Calu3 (cell line): ENCODE measurements around the gene MCTP1. TPM values are rescaled to one million over a fixed set of nuclear protein-coding genes. Genes with fewer than 3 reads are reported as not detected.

Experiments
- BruUV-seq: library from RNA; stranded (reverse); fragments of 400-500 nt; replicated peaks from 2 replicates; lab custom pipeline; 2021; lab: Mats Ljungman, UMichigan
- CTCF ChIA-PET: fragments of 300-600 bp; sonication (Branson Sonifier 250); formaldehyde crosslinking; loops from one replicate; lab custom pipeline; 2022; ENCODE audit warnings: antibody characterized with exemption; lab: Charles Lee
- DNase-seq: peaks from one replicate; pipeline ENCODE4 v3.0.0; 2022
- H3K27ac Mint-ChIP-seq: one replicate; pipeline ENCODE4 v1.8.0; 2022; ENCODE audit warnings: mixed read lengths; ENCODE audit not compliant: unreplicated experiment
- H3K27me3 Mint-ChIP-seq: one replicate; pipeline ENCODE4 v1.8.0; 2022; ENCODE audit warnings: mixed read lengths; ENCODE audit not compliant: unreplicated experiment
- H3K36me3 Mint-ChIP-seq: one replicate; pipeline ENCODE4 v1.8.0; 2022; ENCODE audit warnings: mild to moderate bottlenecking, moderate library complexity, mixed read lengths; ENCODE audit not compliant: insufficient read depth, unreplicated experiment
- H3K4me1 Mint-ChIP-seq: one replicate; pipeline ENCODE4 v1.8.0; 2022; ENCODE audit warnings: mild to moderate bottlenecking, low read depth, mixed read lengths; ENCODE audit not compliant: unreplicated experiment
- H3K4me3 Mint-ChIP-seq: one replicate; pipeline ENCODE4 v1.8.0; 2022; ENCODE audit warnings: mild to moderate bottlenecking, low read depth, moderate library complexity, mixed read lengths; ENCODE audit not compliant: unreplicated experiment
- H3K9me3 Mint-ChIP-seq: one replicate; pipeline ENCODE4 v1.8.0; 2022; ENCODE audit warnings: low read depth, mixed read lengths; ENCODE audit not compliant: unreplicated experiment
- intact Hi-C: fragments of 100-400 bp; cut with micrococcal nuclease; formaldehyde crosslinking; loops from one replicate; pipeline ENCODE4 v1.10.0; 2022; ENCODE audit not compliant: unreplicated experiment
- total RNA-seq: library from RNA; stranded (reverse); gene quantifications from 2 replicates; pipeline ENCODE4 v1.2.3, GENCODE V29; 2022
- TF ChIP-seq, protein P1 (sequence below): fragments of 200-600 bp; IDR thresholded peaks from one replicate; pipeline ENCODE4 v1.8.0; 2022; ENCODE audit warnings: antibody characterized with exemption; ENCODE audit not compliant: unreplicated experiment

Gene MCTP1
- total RNA-seq, 1 experiment from 2014 or later = 28.4 TPM

DNA sequence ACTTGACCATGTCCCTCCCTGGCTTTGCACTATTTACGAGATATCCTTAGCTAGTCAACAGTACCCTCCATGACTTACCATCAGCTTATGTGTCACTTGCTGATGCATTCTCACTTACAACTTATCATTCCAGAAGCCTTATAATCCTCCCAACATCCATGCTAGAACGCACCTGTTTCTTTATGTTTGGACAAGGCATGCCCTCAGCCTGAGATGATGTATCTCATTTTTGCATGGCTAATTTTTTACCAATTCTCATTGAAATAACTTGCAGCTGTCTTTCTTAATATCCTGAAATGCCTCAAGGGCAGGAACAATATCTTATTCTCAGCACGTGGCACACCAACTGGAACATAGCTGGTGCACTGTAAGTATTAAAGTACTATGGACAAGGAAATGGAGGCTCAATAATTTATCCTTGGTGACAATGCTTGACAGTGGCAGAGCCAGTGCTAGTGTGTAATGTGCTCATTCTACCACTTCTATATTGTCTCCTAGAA, 384.8 kb downstream of the MCTP1 start:
- H3K27ac Mint-ChIP-seq = no peak overlapping the region
- no TSS peak for BruUV-seq
- no peaks in the 10 kb centered on the region for H3K9me3 Mint-ChIP-seq
- no peaks in the 10 kb centered on the region for H3K36me3 Mint-ChIP-seq
- H3K4me1 Mint-ChIP-seq = no peaks in the 10 kb centered on the region
- no peak for DNase-seq
- no peak overlapping the region for H3K4me3 Mint-ChIP-seq
- no peaks in the 10 kb centered on the region for H3K27me3 Mint-ChIP-seq
- intact Hi-C loops = no loop called here
- TF ChIP-seq, protein P1, sequence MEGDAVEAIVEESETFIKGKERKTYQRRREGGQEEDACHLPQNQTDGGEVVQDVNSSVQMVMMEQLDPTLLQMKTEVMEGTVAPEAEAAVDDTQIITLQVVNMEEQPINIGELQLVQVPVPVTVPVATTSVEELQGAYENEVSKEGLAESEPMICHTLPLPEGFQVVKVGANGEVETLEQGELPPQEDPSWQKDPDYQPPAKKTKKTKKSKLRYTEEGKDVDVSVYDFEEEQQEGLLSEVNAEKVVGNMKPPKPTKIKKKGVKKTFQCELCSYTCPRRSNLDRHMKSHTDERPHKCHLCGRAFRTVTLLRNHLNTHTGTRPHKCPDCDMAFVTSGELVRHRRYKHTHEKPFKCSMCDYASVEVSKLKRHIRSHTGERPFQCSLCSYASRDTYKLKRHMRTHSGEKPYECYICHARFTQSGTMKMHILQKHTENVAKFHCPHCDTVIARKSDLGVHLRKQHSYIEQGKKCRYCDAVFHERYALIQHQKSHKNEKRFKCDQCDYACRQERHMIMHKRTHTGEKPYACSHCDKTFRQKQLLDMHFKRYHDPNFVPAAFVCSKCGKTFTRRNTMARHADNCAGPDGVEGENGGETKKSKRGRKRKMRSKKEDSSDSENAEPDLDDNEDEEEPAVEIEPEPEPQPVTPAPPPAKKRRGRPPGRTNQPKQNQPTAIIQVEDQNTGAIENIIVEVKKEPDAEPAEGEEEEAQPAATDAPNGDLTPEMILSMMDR = no peak
- CTCF ChIA-PET = no interaction called here

DNA sequence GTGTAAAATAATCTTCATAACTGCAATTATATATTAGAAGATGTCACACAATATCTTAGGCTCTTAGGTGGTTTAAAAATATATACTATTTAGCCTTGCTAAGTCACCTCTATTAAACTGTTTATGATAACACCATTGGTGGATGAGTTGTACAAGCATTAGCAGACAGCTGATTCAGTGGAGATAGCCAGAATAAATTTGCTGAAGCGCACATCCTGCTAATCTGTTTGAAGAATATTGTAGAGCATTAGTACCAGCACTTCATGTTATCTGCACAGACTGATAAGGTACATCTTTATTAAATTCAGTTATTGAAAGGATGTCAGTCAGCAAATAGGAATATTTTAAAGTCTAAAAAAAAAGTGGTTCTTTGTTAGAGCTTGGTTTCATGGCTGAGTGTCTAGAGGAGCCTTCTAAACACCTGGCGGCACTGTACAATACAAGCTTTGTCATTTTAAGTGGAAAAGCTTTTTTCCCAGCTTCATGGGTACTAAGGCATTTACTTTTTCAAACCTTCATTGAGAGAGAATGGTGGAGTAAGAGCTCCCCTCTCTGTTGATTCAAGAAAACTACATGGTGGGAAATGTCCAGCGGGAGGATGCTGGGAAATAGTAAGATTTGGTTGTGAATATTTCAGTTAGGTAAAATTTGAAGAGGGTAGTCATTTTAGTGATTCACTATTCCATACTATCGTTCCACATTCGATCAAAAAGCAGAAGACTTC, 391.3 kb downstream of the MCTP1 start:
- CTCF ChIA-PET = interaction anchor here (1.0 kb wide), 1 partner anchor 369 kb away, joined by 3 read pairs; no protein-coding TSS in a partner anchor
- peaks cover 8% of the 10 kb centered on the region for H3K4me1 Mint-ChIP-seq
- H3K4me3 Mint-ChIP-seq = no peak overlapping the region
- no TSS peak for BruUV-seq
- TF ChIP-seq, protein P1 = no peak
- H3K9me3 Mint-ChIP-seq = no peaks in the 10 kb centered on the region
- H3K27ac Mint-ChIP-seq = no peak overlapping the region
- H3K36me3 Mint-ChIP-seq = no peaks in the 10 kb centered on the region
- H3K27me3 Mint-ChIP-seq = no peaks in the 10 kb centered on the region
- intact Hi-C loops = no loop called here
- DNase-seq = no peak

DNA sequence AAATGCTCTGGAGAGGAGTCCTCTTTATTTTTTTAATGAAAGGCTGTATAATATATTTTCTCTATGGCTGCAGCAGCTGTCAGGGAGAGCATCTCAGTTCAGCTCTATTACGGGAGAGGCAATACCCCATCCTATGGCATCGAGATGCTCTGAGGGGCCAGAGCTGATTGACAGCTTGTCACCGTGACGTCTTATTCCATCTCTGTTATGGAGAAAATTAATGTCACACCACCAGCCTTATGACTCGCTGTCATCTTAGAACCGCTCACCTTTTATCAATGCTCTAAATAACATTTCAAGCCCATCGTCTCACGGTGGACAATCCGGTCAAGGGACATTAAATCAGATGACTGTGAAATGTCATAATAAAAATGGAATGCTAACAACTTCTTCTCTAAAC, 392.9 kb downstream of the MCTP1 start:
- TF ChIP-seq, protein P1 = no peak
- H3K4me1 Mint-ChIP-seq = peaks cover 8% of the 10 kb centered on the region
- CTCF ChIA-PET = no interaction called here
- BruUV-seq = no TSS peak
- H3K4me3 Mint-ChIP-seq = no peak overlapping the region
- DNase-seq = no peak
- H3K9me3 Mint-ChIP-seq = no peaks in the 10 kb centered on the region
- H3K36me3 Mint-ChIP-seq = no peaks in the 10 kb centered on the region
- H3K27ac Mint-ChIP-seq = no peak overlapping the region
- no peaks in the 10 kb centered on the region for H3K27me3 Mint-ChIP-seq
- intact Hi-C loops = no loop called here

DNA sequence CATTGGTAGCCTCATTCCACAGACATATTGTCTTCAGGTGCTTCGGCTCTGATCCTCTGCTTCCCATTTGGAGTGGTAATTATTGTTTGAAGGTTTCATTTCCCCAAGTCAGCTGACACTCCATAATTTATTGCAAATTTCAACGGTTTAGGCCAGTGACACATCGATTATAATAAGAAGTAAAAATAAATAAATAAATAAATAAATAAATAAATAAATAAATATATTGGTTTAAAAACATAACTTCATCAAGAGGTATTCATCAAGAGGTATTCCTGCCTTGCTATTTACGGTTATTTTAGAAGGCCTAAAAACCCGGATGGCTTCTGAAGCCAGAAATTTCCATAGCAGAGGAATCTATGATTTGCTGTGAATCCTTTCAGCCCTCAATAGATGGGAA, 393.3 kb downstream of the MCTP1 start:
- intact Hi-C loops = no loop called here
- CTCF ChIA-PET = no interaction called here

More for the DNA sequence above, 393.3 kb downstream of the MCTP1 start:
- Mint-ChIP-seq H3K36me3 (no peaks in the 10 kb centered on the region), H3K4me3 (no peak overlapping the region), H3K9me3 (no peaks in the 10 kb centered on the region), H3K27ac (no peak overlapping the region), H3K4me1 (peaks cover 8% of the 10 kb centered on the region), H3K27me3 (no peaks in the 10 kb centered on the region)
- no TSS peak for BruUV-seq
- no peak for DNase-seq
- TF ChIP-seq, protein P1 = no peak
